GM18502 (cell line): ENCODE measurements around the gene CADM1.
A peak's percentile ranks its signal among the peaks of the same experiment; 100 is the strongest.
"Not testable (repeated sequence)": the region's sequence is repeated elsewhere in the genome, so short reads cannot be mapped to it uniquely, and the experiment has no call there.

ENCODE experiments used
- ATAC-seq: cut with Tn5 transposase; IDR thresholded peaks from one replicate; pipeline ENCODE4 v1.9.1; 2021; ENCODE audit warnings: mild to moderate bottlenecking; ENCODE audit not compliant: unreplicated experiment, poor library complexity

CADM1 gene

DNA sequence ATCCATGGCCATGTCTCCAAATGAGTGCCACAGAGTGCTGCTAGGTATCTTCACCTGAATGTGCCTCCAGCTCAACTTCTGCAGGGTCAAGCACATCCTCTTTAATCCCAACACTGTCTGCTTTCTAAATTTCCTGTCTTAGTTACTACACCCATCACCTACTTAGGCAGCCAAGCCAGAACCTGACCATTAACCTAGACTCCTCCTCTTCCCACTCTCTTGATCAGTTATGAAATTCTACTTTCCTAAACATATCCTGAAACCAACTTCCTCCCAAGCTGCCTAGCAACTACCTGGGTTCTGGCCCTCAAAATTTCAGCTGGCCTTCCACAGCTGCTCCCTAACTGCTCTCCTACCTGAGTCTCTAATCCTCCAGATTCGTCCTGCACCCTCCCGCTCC is 22.7 kb downstream of the CADM1 start:
- no peak for ATAC-seq

DNA sequence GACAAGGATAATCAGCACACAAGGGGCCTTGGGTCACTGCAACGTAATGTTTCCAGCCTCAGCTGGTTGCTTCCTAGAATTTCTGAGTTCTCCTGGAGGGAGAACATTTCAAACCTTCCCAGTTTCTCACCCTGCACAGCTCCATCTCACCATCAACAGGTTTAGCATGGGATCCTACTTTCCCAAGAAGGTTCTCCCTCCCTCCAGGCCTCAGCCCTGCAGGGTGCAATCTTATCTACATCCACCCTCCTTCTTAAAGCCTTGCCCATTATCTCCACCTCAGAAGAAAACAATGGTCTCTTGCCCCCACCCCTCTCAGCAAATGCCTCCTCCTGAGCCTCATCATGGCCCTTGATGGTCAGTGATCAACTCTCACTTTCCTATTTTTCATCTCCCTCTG is 23.6 kb downstream of the CADM1 start:
- ATAC-seq = no peak

DNA sequence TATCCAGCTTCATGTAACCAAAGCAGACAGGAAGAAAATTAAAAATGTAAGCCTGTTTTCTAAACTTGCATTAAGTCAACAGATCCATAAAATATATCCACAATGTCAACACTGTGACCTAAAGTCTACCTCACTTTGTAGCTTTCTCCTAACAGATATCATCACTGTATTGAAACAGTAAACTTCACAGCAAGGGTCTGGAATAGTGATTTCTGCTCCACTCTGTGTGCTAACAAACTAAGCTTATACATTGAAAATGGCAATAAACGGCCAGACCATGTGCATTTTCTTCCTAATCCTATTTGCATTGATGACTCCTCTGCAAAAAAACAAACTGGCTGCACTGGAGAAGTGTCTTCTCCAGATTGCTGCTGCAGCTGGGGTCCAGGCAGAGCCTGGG is 26.8 kb downstream of the CADM1 start:
- no peak for ATAC-seq

DNA sequence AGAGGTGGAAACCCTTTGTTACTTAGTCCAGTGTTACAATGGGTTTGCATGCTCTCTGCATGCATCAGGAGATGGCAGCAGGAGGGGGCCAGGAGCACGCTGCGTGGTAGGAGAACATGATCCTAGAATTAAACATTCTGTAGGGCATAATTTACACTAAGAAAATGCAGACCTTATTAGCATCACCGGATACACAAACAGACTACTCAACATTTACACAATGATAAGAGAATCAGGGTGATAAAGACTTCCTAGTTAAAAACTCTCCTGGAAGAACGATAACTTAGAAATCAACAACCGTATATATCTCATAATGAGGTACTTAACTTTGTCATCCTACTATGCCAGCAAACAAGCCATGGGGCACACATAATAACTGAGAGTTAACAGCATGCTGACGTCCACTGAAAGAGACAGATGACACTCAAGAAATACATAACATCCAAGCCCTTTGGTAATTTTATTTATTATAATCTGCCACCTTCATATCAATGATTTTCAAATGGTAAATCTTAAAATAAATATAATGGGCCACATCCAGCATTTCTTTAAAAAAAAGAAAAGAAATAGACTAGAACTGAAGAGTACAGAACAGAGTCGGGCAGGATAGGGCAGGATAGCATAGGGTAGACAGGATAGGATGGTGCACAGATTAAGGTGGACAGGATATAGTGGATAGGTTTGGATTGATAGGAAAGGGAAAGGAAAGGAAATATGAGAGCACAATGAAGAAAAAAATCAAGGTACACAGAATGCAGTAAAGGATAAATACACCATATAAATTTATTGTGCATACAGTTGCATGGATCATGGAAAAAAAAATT is 27.5 kb downstream of the CADM1 start:
- no peak for ATAC-seq

DNA sequence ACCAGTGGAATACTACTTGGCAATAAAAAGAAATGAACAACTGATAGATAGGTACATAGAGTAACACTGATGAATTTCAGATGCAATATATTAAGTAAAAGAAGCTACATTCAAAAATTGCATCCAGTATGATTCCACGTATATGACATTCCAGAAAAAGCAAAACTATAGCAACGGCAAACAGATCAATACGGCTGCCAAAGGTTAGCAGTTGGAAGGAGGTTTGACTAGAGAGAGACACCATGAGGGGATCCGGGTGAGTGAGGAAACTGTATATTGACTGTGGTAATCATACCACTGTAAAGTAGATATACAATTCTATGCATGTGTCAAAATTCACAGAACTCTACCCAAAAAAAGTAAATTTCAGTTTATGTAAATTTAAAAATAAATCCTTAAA is 28.7 kb downstream of the CADM1 start:
- no peak for ATAC-seq

DNA sequence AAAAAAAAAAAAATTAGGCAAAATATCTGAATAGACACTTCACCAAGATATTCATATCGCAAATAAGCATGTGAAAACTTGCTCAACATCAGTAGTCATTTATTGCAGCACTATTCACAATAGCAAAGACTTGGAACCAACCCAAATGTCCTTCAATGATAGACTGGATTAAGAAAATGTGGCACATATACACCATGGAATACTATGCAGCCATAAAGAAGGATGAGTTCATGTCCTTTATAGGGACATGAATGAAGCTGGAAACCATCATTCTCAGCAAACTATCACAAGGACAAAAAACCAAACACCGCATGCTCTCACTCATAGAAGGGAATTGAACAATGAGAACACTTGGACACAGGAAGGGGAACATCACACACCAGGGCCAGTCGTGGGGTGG is 29.9 kb downstream of the CADM1 start:
- ATAC-seq = not testable (repeated sequence)

DNA sequence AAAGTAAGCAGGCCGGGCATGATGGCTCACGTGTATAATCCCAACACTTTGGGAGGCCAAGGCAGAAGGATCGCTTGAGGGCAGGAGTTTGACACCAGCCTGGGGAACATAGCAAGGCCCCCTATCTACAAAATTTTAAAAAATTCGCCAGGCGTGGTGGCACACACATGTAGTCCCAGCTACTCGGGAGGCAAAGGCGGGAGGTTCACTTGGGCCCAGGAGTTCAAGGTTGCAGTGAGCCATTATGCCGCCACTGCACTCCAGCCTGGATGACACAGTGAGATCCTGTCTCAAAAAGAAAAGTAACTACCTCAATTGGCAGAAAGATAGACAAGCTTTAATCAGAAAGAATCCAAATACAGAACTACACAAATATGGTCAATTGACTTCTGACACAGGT is 31.0 kb downstream of the CADM1 start:
- ATAC-seq = no peak

DNA sequence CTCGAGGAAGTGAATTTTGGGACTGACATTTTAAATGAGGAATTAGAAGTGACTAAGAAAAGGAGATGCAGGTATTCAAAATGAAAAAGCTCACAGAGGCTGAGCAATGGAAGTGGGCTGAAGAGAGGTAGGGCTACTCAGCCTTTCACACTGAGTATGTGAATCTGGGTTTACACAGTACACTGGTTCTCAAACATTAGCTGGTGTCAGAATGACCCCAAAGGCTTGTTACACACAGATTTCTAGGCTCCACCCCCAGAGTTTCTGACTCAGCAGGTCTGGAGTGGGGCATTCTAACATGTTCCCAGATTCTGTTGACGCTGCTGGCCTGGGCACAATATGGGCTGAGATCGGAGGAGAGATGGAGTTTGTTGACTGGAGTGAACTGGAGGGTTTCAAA is 32.8 kb downstream of the CADM1 start:
- peak; percentile 69 for ATAC-seq

DNA sequence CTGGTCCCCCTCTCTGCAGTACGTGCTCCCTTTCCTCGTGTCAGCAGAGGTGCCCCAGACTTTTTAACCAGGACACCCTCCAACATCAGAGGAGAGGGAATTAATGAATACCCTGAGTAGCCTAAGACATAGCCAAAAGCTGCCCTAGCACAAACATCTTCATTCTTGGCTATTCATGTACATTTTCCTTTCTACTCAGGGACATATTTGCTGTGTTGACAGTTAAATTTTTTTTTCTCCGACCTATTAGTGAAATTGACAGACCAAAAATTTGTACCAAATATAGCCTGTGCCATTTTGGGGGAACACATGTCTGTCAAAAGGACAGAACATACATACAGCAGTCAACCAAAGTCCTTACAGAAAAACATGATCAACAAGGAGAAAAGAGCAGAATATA is 33.3 kb downstream of the CADM1 start:
- ATAC-seq = no peak

DNA sequence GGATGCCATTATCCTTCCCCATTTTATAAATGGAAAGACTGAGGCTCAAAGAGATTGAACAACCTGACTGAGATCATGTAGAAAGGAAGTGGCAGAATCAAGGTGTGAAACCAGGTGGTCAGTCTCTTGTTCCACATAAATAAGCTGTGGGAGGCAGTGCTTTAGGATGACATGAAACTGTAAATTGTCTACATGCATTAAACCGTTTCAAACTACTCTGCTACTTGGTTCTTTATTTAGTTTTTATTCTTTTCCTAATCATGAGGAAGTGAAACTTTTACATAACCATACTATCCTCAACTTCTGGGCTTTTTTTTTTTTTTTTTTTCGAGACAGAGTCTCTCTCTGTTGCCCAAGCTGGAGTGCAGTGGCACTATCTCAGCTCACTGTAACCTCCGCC is 34.9 kb downstream of the CADM1 start:
- ATAC-seq = no peak

DNA sequence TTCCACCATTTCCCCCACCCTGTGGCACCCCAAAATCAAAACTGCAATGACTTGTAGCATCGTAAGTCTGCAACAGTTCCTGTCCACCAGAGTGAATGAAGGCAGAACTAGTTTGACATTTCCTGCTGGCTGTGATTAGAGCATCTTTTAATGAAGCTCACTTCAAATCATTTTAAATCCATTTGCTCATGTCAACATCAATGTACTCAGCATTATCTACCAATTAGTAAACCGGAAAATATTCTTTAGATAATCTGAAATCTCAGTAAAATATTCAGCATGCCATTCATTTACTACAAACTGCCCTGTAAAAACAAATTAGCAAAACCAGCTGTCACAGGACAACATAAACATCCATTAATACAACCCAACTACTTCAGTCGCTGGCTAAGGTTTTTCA is 38.1 kb downstream of the CADM1 start:
- ATAC-seq = no peak

DNA sequence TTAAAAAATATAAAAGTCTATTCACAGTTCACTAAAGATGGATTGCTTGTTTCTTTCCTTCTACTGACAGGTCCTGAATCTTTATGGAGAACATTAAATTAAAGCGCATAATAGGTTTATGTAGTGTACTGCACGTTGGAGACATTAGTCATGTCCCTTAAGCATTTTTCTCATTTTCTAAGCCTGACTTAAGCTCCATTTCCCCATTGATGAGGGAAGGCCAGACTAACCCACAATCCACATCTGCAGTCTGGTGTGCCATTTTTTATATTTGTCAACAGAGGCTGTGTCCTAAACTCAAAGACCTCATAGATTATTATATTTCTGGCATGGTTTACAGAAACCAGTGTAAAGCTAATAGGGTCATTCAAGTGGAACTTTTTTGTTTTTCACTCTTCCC is 39.9 kb downstream of the CADM1 start:
- no peak for ATAC-seq

DNA sequence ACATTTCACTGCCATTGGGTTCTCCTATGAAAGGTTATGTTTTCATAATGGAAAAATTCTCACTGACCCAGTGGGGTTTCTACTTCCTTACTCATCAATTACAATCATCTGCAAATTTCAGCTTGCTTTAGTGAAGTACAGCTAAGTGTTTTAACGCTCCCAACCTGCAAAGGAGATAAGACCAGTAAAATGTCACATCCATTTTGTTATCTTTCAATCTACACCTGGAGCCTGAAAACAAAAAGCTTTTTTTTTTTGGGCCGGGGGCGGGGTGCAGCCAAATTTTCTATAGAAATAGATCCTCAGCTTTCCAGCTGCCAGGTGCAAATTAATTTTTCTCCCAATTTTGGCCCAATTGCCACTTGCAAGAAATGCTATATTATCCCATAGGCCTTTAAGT is 40.6 kb downstream of the CADM1 start:
- no peak for ATAC-seq

DNA sequence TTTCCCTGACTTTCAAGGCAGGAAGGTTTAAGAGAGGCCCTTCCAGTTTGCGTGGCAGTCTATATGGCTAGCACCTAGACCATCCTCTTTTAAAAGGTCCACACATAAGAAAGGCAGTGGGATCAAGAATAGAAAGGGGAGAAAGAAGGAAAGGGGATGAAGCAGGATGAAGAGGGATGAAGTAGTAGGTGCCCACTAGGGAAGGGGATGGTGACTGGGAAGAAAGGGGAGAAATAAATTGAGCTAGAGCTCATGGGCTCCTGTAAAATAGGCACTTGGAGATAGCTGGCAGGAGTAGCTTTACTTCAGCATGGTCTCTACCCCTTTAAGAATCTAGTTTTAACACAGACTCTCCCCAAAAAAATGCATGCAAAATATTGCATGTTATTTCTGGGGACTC is 41.5 kb downstream of the CADM1 start:
- no peak for ATAC-seq

DNA sequence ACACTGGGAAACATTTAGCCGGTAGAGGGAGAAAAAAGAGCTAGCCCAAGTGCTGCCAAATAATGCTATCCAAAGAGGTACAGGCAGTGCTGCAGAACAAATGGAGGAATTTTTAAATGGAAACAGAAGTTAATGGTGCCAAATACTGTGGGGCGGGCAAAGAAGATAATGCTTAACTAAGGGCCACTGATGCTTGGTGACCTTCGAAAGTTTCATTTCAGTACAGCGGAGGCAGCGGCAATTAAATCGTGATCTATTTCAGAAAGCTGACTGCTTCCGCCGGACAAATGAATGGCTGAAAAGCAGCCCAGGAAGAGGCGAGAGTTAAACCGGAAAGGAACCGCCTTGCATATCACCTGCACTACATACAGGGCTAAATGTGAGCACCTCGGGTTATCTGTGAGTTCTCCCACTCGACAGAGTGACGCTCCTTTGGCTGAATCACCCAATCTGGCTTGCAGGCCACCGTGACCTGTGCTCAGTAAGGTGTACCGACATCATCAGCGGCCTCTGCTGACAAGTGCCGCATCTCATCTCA is 42.1 kb downstream of the CADM1 start:
- ATAC-seq = no peak

DNA sequence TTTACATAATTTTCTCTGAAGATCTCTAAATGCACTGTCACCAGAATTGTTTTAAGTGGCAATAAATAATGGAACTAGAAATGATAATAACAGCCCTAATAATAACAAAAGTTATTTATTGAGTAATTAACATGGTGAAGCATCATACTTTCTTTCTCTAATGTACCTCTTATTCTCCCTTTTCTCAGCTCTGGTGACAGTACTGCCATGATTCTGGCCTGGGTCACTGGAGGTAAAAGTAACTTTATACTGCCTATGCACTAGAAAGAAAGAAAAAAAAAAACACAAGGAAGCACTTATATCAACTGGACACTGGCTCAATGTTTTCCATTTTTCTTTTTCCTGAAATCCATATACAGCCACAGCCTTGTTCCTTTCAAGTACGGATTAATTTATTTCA is 43.7 kb downstream of the CADM1 start:
- no peak for ATAC-seq

DNA sequence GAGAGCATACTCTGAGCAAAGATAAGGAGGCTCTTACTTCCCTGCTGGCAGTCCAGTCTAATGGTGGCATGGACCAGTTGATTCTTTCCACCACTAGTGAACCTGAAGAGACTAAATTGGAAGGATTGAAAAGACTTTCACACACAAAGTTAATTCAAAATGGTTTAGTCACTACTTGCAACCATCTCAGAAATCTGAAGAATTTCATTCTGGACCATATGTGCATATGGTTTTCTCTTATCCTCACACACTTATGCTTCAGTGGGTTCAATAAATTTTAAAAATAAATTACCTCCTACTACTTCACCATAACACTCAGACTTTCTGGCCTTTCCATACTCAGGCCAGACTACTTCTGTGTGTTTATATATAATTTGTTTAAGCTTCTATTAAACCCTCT is 44.7 kb downstream of the CADM1 start:
- no peak for ATAC-seq

DNA sequence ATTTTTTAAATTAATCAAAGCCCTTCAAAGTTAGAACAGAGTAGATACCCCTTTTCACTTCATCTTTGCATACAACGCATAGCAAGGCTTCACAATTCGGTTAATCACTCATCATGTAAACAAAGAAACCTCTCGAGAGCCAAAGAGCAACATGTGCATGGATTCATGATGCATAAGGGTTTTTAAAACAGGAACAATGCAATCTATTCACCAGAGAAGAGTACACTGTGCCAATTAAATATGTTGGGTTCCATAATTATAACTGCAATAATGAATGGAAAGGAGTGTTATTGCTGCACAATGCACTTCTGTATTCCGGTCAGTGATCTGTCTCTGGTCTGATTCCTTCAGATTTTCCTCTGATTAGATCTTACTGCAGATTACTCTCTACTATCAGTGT is 45.3 kb downstream of the CADM1 start:
- ATAC-seq = no peak

DNA sequence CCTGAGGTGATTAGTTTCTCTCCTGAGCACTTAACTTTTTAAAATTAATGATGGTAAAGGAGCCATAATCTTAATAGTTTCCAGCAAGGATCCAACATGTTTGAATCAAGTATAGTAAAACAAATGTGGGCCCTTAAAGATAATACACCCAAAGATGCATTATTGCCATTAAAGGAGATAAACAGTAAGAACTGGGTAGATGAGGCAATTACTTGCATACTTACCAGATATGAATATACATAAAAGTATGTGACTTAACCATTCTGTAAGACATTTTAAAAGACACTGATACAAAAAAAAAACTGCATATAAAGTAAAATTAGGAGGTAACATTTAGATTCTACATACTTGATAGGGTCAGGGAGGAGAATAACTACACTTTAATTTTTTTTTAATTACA is 48.2 kb downstream of the CADM1 start:
- ATAC-seq = no peak

DNA sequence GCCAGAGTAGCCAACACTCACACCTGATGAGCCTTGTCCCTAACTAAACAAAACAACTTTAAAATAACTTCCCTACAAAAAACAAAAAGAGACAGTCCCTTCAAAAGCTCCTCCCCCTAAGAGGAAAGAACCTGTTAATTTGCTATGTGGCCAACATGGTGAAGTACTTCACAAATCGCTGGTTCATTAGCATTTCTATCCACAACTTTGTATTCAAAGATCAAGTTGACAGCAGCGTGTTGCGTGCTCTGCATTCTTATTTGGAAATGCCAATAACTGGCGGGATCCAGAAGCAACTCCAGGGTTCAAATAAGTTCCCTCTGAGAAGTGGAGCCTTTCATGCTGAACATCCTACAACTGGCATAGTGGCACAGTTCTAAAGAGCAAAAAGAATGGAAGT is 48.6 kb downstream of the CADM1 start:
- no peak for ATAC-seq

DNA sequence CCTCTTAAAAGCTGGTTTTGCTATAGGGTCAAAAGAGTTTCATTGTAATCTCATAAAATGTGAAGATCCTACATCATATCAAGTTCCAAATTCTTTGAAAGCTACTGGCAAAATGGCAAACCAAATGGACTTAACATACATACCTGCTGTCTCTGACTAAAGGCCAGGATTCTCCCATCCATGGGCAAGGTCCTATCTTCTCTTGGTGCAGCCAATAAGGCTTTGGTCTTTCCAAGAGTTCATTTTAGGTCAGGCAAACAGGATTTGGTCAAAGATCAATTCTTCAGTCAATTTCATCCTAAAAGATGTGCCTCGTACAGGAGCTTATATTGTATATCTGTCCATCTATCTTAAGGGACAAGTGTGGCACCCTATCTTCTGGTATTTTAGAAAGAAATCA is 49.7 kb downstream of the CADM1 start:
- ATAC-seq = no peak

DNA sequence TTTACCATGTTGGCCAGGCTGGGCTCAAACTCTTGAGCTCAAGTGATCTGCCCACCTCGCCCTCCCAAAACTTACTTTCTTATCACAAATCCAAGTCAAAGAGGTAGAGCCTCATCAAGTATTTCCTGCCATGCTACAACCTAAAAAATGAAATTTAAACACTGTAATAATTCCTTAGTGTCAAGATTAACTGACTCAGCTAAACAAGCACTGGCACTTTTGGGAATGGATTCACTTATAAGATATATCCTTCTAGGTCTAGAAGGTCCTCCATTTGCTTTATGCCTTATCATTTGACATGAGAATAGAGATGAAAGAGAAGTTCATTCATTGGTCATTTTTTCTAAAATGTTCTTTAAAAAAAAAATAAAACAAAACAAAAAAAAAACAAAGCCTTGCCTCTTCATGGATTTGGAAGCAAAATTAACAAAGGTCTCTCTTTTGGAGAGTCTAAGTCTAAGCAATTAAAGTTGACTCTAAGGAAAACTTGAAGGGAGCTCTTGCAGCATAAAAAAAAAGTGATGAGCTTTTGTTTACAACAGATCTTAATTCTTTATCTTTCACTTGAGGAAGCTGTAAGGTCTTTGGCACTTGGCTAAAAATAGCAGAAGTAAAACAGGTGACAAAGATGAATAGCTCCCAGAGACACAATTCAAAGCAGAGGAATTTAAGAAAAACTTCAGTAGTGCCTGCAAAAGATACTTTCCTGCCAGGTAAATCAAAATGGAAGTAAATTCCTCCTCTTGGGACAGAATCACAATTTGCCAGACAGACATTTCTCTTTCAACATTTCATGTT is 50.3 kb downstream of the CADM1 start:
- ATAC-seq = no peak
